ENCODE results near the gene HBB. TPM values are rescaled to one million over a fixed set of nuclear protein-coding genes. Genes with fewer than 3 reads are reported as not detected.

Gene HBB
- total RNA-seq, 1 donor from 2014 or later, result not detected

GRCh38 chr11:5240458-5240857, 13.6 kb upstream of the HBB start:
- Mint-ChIP-seq H3K36me3 (ENCODE audit: low read depth) (no peaks in the 10 kb centered on the region), H3K9me3 (no peaks in the 10 kb centered on the region), H3K4me3 (no peak overlapping the region), H3K4me1 (no peaks in the 10 kb centered on the region), H3K27me3 (peaks cover 6% of the 10 kb centered on the region), H3K27ac (no peak overlapping the region)
- no peak for DNase-seq
- intact Hi-C loops (cut with micrococcal nuclease), result no loop called here

GRCh38 chr11:5240056-5240455, 13.2 kb upstream of the HBB start:
- H3K27me3 Mint-ChIP-seq, result peaks cover 9% of the 10 kb centered on the region
- H3K27ac Mint-ChIP-seq, result no peak overlapping the region
- intact Hi-C loops (cut with micrococcal nuclease), result no loop called here
- no peaks in the 10 kb centered on the region for H3K9me3 Mint-ChIP-seq
- DNase-seq, result no peak
- H3K4me1 Mint-ChIP-seq, result no peaks in the 10 kb centered on the region
- H3K36me3 Mint-ChIP-seq (ENCODE audit: low read depth), result no peaks in the 10 kb centered on the region
- no peak overlapping the region for H3K4me3 Mint-ChIP-seq

- no peak overlapping the region for H3K4me3 Mint-ChIP-seq
- no peaks in the 10 kb centered on the region for H3K36me3 Mint-ChIP-seq (ENCODE audit: low read depth)
- no peak overlapping the region for H3K27ac Mint-ChIP-seq
- no peaks in the 10 kb centered on the region for H3K9me3 Mint-ChIP-seq
- no peak for DNase-seq
- intact Hi-C loops (cut with micrococcal nuclease), result no loop called here
- H3K4me1 Mint-ChIP-seq, result peaks cover 6% of the 10 kb centered on the region
- peaks cover 9% of the 10 kb centered on the region for H3K27me3 Mint-ChIP-seq
These were observed 12.2 kb upstream of the HBB start for GRCh38 chr11:5239046-5239445.

- Mint-ChIP-seq H3K36me3 (ENCODE audit: low read depth) (no peaks in the 10 kb centered on the region), H3K4me1 (peaks cover 6% of the 10 kb centered on the region)
These were observed 11.6 kb upstream of the HBB start for GRCh38 chr11:5238486-5238885.

GRCh38 chr11:5237420-5237819, 10.5 kb upstream of the HBB start:
- DNase-seq, result no peak
- H3K27me3 Mint-ChIP-seq, result peaks cover 9% of the 10 kb centered on the region
- no peak overlapping the region for H3K4me3 Mint-ChIP-seq
- peaks cover 6% of the 10 kb centered on the region for H3K4me1 Mint-ChIP-seq
- H3K36me3 Mint-ChIP-seq (ENCODE audit: low read depth), result no peaks in the 10 kb centered on the region
- no peak overlapping the region for H3K27ac Mint-ChIP-seq
- no peaks in the 10 kb centered on the region for H3K9me3 Mint-ChIP-seq
- intact Hi-C loops (cut with micrococcal nuclease), result no loop called here

More at GRCh38 chr11:5238486-5238885, 11.6 kb upstream of the HBB start:
- no peak for DNase-seq
- H3K9me3 Mint-ChIP-seq, result no peaks in the 10 kb centered on the region
- no peak overlapping the region for H3K4me3 Mint-ChIP-seq
- H3K27me3 Mint-ChIP-seq, result peaks cover 9% of the 10 kb centered on the region
- H3K27ac Mint-ChIP-seq, result no peak overlapping the region
- intact Hi-C loops (cut with micrococcal nuclease), result no loop called here

GRCh38 chr11:5235364-5236095, 8.7 kb upstream of the HBB start:
- Mint-ChIP-seq H3K4me3 (no peak overlapping the region), H3K27me3 (peaks cover 9% of the 10 kb centered on the region), H3K9me3 (no peaks in the 10 kb centered on the region), H3K36me3 (ENCODE audit: low read depth) (no peaks in the 10 kb centered on the region), H3K27ac (no peak overlapping the region), H3K4me1 (peaks cover 6% of the 10 kb centered on the region)
- no peak for DNase-seq
- intact Hi-C loops (cut with micrococcal nuclease), result no loop called here

GRCh38 chr11:5234381-5234834, 7.5 kb upstream of the HBB start, which contains the start of gene HBD:
Gene HBD, minus strand, starts transcription at chr11:5234483. Its CDS starts 50 bp downstream, at chr11:5234433.
- Mint-ChIP-seq H3K27ac (no peak within 1 kb of the TSS), H3K9me3 (no peaks in the 10 kb centered on the region), H3K4me1 (peaks cover 6% of the 10 kb centered on the region), H3K36me3 (ENCODE audit: low read depth) (no peaks in the 10 kb centered on the region), H3K27me3 (peaks cover 9% of the 10 kb centered on the region), H3K4me3 (no peak within 1 kb of the TSS)
- no peak for DNase-seq
- intact Hi-C loops (cut with micrococcal nuclease), result no loop called here

- Mint-ChIP-seq H3K27ac (no peak overlapping the region), H3K36me3 (ENCODE audit: low read depth) (no peaks in the 10 kb centered on the region), H3K4me1 (peaks cover 6% of the 10 kb centered on the region), H3K4me3 (no peak overlapping the region), H3K9me3 (no peaks in the 10 kb centered on the region), H3K27me3 (peaks cover 7% of the 10 kb centered on the region)
- intact Hi-C loops (cut with micrococcal nuclease), result no loop called here
- no peak for DNase-seq
These were observed 6.4 kb upstream of the HBB start for GRCh38 chr11:5233307-5233706.

- Mint-ChIP-seq H3K4me1 (peaks cover 6% of the 10 kb centered on the region), H3K27ac (no peak overlapping the region), H3K4me3 (no peak overlapping the region), H3K27me3 (peaks cover 7% of the 10 kb centered on the region), H3K36me3 (ENCODE audit: low read depth) (no peaks in the 10 kb centered on the region), H3K9me3 (no peaks in the 10 kb centered on the region)
- no peak for DNase-seq
- intact Hi-C loops (cut with micrococcal nuclease), result no loop called here
These were observed 6.0 kb upstream of the HBB start for GRCh38 chr11:5232821-5233220.

GRCh38 chr11:5232176-5232575, 5.3 kb upstream of the HBB start:
- peaks cover 6% of the 10 kb centered on the region for H3K4me1 Mint-ChIP-seq
- intact Hi-C loops (cut with micrococcal nuclease), result no loop called here
- H3K36me3 Mint-ChIP-seq (ENCODE audit: low read depth), result no peaks in the 10 kb centered on the region
- DNase-seq, result no peak
- peaks cover 5% of the 10 kb centered on the region for H3K27me3 Mint-ChIP-seq
- H3K4me3 Mint-ChIP-seq, result no peak overlapping the region
- no peaks in the 10 kb centered on the region for H3K9me3 Mint-ChIP-seq
- H3K27ac Mint-ChIP-seq, result no peak overlapping the region

- Mint-ChIP-seq H3K9me3 (no peaks in the 10 kb centered on the region), H3K4me3 (no peak overlapping the region), H3K27ac (no peak overlapping the region), H3K27me3 (peaks cover 5% of the 10 kb centered on the region), H3K4me1 (peaks cover 6% of the 10 kb centered on the region), H3K36me3 (ENCODE audit: low read depth) (no peaks in the 10 kb centered on the region)
- DNase-seq, result no peak
- intact Hi-C loops (cut with micrococcal nuclease), result no loop called here
These were observed 4.2 kb upstream of the HBB start for GRCh38 chr11:5231111-5231510.

GRCh38 chr11:5230266-5230665, 3.4 kb upstream of the HBB start:
- Mint-ChIP-seq H3K27me3 (peaks cover 2% of the 10 kb centered on the region), H3K4me1 (peaks cover 6% of the 10 kb centered on the region), H3K36me3 (ENCODE audit: low read depth) (no peaks in the 10 kb centered on the region), H3K9me3 (no peaks in the 10 kb centered on the region), H3K4me3 (no peak overlapping the region), H3K27ac (no peak overlapping the region)
- DNase-seq, result no peak
- intact Hi-C loops (cut with micrococcal nuclease), result no loop called here

GRCh38 chr11:5229796-5230195, 2.9 kb upstream of the HBB start:
- no peak overlapping the region for H3K4me3 Mint-ChIP-seq
- no peak overlapping the region for H3K27ac Mint-ChIP-seq
- intact Hi-C loops (cut with micrococcal nuclease), result no loop called here
- no peaks in the 10 kb centered on the region for H3K27me3 Mint-ChIP-seq
- no peak for DNase-seq
- no peaks in the 10 kb centered on the region for H3K36me3 Mint-ChIP-seq (ENCODE audit: low read depth)
- no peaks in the 10 kb centered on the region for H3K9me3 Mint-ChIP-seq
- H3K4me1 Mint-ChIP-seq, result peaks cover 6% of the 10 kb centered on the region

GRCh38 chr11:5229356-5229755, 2.5 kb upstream of the HBB start:
- intact Hi-C loops (cut with micrococcal nuclease), result no loop called here
- H3K4me1 Mint-ChIP-seq, result peaks cover 3% of the 10 kb centered on the region
- no peak overlapping the region for H3K27ac Mint-ChIP-seq

GRCh38 chr11:5228124-5228523, 1.3 kb upstream of the HBB start:
- H3K9me3 Mint-ChIP-seq, result no peaks in the 10 kb centered on the region
- intact Hi-C loops (cut with micrococcal nuclease), result no loop called here
- DNase-seq, result no peak
- no peaks in the 10 kb centered on the region for H3K27me3 Mint-ChIP-seq
- no peak overlapping the region for H3K4me3 Mint-ChIP-seq
- no peaks in the 10 kb centered on the region for H3K4me1 Mint-ChIP-seq
- no peaks in the 10 kb centered on the region for H3K36me3 Mint-ChIP-seq (ENCODE audit: low read depth)
- no peak overlapping the region for H3K27ac Mint-ChIP-seq

More at GRCh38 chr11:5229356-5229755, 2.5 kb upstream of the HBB start:
- DNase-seq, result no peak
- H3K36me3 Mint-ChIP-seq (ENCODE audit: low read depth), result no peaks in the 10 kb centered on the region
- no peaks in the 10 kb centered on the region for H3K9me3 Mint-ChIP-seq
- no peaks in the 10 kb centered on the region for H3K27me3 Mint-ChIP-seq
- H3K4me3 Mint-ChIP-seq, result no peak overlapping the region
